H1 (cell line): Measurements from ENCODE around the gene FOSL1. TPM values are rescaled to one million over a fixed set of nuclear protein-coding genes. Genes with fewer than 3 reads are reported as not detected.

Experiments
- CTCF ChIA-PET: fragments of 300-600 bp; sonication (Branson Sonifier 250); formaldehyde crosslinking; loops from one replicate; lab custom pipeline; 2021; ENCODE audit not compliant: partially characterized antibody; lab: Charles Lee
- POLR2A ChIA-PET: fragments of 300-600 bp; sonication (Branson Sonifier 250); formaldehyde crosslinking; loops from one replicate; lab custom pipeline; 2021; ENCODE audit warnings: inconsistent platforms; ENCODE audit not compliant: partially characterized antibody; lab: Charles Lee
- DNase-seq, 2 experiments: peaks; one replicate each; pipeline versions ENCODE4 v3.0.0 to v3.0.0-alpha.2; 2010 to 2022; ENCODE audit warnings: low spot score in 2 of 2, low read depth in 1 of 2, mixed read lengths in 1 of 2
- FAIRE-seq: peaks from 2 replicates; lab custom pipeline; 2011; peaks lifted over from hg19 to GRCh38; lab: Jason Lieb, UNC
- H2AFZ ChIP-seq: 2 replicates; pipeline ENCODE4 v1.8.1; 2012; ENCODE audit warnings: low read length, inconsistent platforms
- H2AK5ac ChIP-seq: 2 replicates; pipeline ENCODE4 v1.6.1; 2013; ENCODE audit warnings: low read depth, low read length
- H2BK120ac ChIP-seq: replicated peaks from 2 replicates; pipeline ENCODE3; 2013; ENCODE audit warnings: low read depth, low read length, inconsistent platforms
- H2BK12ac ChIP-seq: 2 replicates; pipeline ENCODE4 v1.6.1; 2013; ENCODE audit warnings: low read depth, low read length
- H2BK15ac ChIP-seq: 2 replicates; pipeline ENCODE4 v1.6.1; 2013; ENCODE audit warnings: low read length
- H2BK20ac ChIP-seq: 2 replicates; pipeline ENCODE4 v1.6.1; 2013; ENCODE audit warnings: low read length
- H2BK5ac ChIP-seq: 2 replicates; pipeline ENCODE4 v1.6.1; 2013; ENCODE audit warnings: low read depth, low read length
- H3K14ac ChIP-seq: 2 replicates; pipeline ENCODE4 v1.6.1; 2013; ENCODE audit warnings: inconsistent platforms; ENCODE audit not compliant: insufficient read length
- H3K18ac ChIP-seq: 2 replicates; pipeline ENCODE4 v1.6.1; 2013; ENCODE audit warnings: low read length; ENCODE audit errors: extremely low read depth
- H3K23ac ChIP-seq: 2 replicates; pipeline ENCODE4 v1.6.1; 2013; ENCODE audit warnings: inconsistent platforms; ENCODE audit not compliant: insufficient read length
- H3K23me2 ChIP-seq: 2 replicates; pipeline ENCODE4 v1.6.1; 2013; ENCODE audit warnings: low read depth, low read length
- H3K27ac ChIP-seq: 2 replicates; pipeline ENCODE4 v1.6.1; 2011; ENCODE audit warnings: low read depth, low read length, inconsistent platforms
- H3K27me3 ChIP-seq, 4 experiments: replicated peaks in 1 of 4; 1 replicate in 1 of 4; 2 replicates in 3 of 4; pipeline versions ENCODE4 v1.6.1 to v1.8.1; 2011 to 2013; ENCODE audit warnings: low read length in 3 of 4, mild to moderate bottlenecking in 3 of 4, inconsistent platforms in 2 of 4, mixed read lengths in 2 of 4, moderate library complexity in 1 of 4; ENCODE audit not compliant: control insufficient read depth in 3 of 4, insufficient read depth in 3 of 4; ENCODE audit errors: extremely low read depth in 1 of 4
- H3K36me3 ChIP-seq, 4 experiments: 2 replicates each; pipeline versions ENCODE4 v1.6.1 to v1.8.1; 2011 to 2013; ENCODE audit warnings: mild to moderate bottlenecking in 4 of 4, low read length in 3 of 4, moderate library complexity in 2 of 4, control low read depth in 1 of 4, inconsistent platforms in 1 of 4; ENCODE audit not compliant: insufficient read depth in 4 of 4, control insufficient read depth in 2 of 4
- H3K4ac ChIP-seq: replicated peaks from 2 replicates; pipeline ENCODE3; 2013; ENCODE audit warnings: low read length, low read depth, mixed read lengths, inconsistent platforms; ENCODE audit not compliant: insufficient read length
- H3K4me1 ChIP-seq, 4 experiments: replicated peaks in 1 of 4; 1 replicate in 1 of 4; 2 replicates in 3 of 4; pipeline versions ENCODE4 v1.6.1 to v1.8.1; 2011 to 2013; ENCODE audit warnings: low read length in 3 of 4, inconsistent platforms in 2 of 4, mixed read lengths in 1 of 4; ENCODE audit not compliant: insufficient read depth in 4 of 4, control insufficient read depth in 3 of 4
- H3K4me2 ChIP-seq, 2 experiments: 2 replicates each; pipeline versions ENCODE4 v1.6.1 to v1.8.1; 2011 to 2013; ENCODE audit warnings: low read depth in 2 of 2, low read length in 2 of 2, control low read depth in 1 of 2, inconsistent platforms in 1 of 2, mild to moderate bottlenecking in 1 of 2; ENCODE audit not compliant: insufficient read depth in 1 of 2
- H3K4me3 ChIP-seq, 4 experiments: fragments of 200-600, 300-600 bp in 1 of 4; sonication (generic), shearing (Covaris generic), sonication (Bioruptor Twin) in 1 of 4; 2 replicates each; pipeline versions ENCODE4 v1.5.1 to v1.8.1; 2011 to 2016; ENCODE audit warnings: low read length in 4 of 4, low read depth in 3 of 4, control low read depth in 2 of 4, inconsistent platforms in 2 of 4, mild to moderate bottlenecking in 2 of 4, mixed read lengths in 1 of 4, moderate library complexity in 1 of 4; ENCODE audit not compliant: insufficient read depth in 2 of 4; ENCODE audit errors: extremely low read depth in 1 of 4
- H3K56ac ChIP-seq: replicated peaks from 2 replicates; pipeline ENCODE3; 2013; ENCODE audit warnings: low read depth, mild to moderate bottlenecking, mixed read lengths, low read length, inconsistent platforms; ENCODE audit not compliant: insufficient read length
- H3K79me1 ChIP-seq: 2 replicates; pipeline ENCODE4 v1.6.1; 2013; ENCODE audit warnings: low read depth, low read length, control low read depth
- H3K79me2 ChIP-seq, 2 experiments: 2 replicates each; pipeline versions ENCODE4 v1.6.1 to v1.8.1; 2012 to 2013; ENCODE audit warnings: low read length in 2 of 2, mild to moderate bottlenecking in 2 of 2, inconsistent platforms in 1 of 2; ENCODE audit not compliant: insufficient read depth in 2 of 2, control insufficient read depth in 1 of 2
- H3K9ac ChIP-seq, 4 experiments: replicated peaks in 1 of 4; 1 replicate in 1 of 4; 2 replicates in 3 of 4; pipeline versions ENCODE4 v1.6.1 to v1.8.1; 2011 to 2013; ENCODE audit warnings: low read depth in 3 of 4, low read length in 3 of 4, control low read depth in 2 of 4, mild to moderate bottlenecking in 2 of 4, moderate library complexity in 2 of 4, inconsistent platforms in 1 of 4; ENCODE audit errors: extremely low read depth in 1 of 4
- H3K9me3 ChIP-seq, 2 experiments: 2 replicates each; pipeline versions ENCODE4 v1.6.1 to v1.8.1; 2012 to 2013; ENCODE audit warnings: mild to moderate bottlenecking in 2 of 2, moderate library complexity in 2 of 2, control low read depth in 1 of 2, inconsistent platforms in 1 of 2, low read depth in 1 of 2, low read length in 1 of 2, mixed read lengths in 1 of 2; ENCODE audit not compliant: insufficient read depth in 2 of 2
- H4K20me1 ChIP-seq, 2 experiments: replicated peaks in 1 of 2; 2 replicates each; pipeline versions ENCODE3 to v1.8.1; 2011 to 2013; ENCODE audit warnings: inconsistent platforms in 2 of 2, low read length in 2 of 2, mild to moderate bottlenecking in 1 of 2; ENCODE audit not compliant: insufficient read depth in 2 of 2, control insufficient read depth in 1 of 2
- H4K5ac ChIP-seq: 2 replicates; pipeline ENCODE4 v1.6.1; 2013; ENCODE audit warnings: low read length, low read depth, mixed read lengths, inconsistent platforms; ENCODE audit not compliant: insufficient read length
- H4K8ac ChIP-seq: 2 replicates; pipeline ENCODE4 v1.8.0; 2013; ENCODE audit warnings: mild to moderate bottlenecking, moderate library complexity, low read length, inconsistent platforms; ENCODE audit not compliant: insufficient read depth; ENCODE audit errors: extremely low read depth
- H4K91ac ChIP-seq: replicated peaks from 2 replicates; pipeline ENCODE3; 2013; ENCODE audit warnings: low read length, mixed read lengths, inconsistent platforms; ENCODE audit not compliant: insufficient read length
- NANOG ChIP-seq: IDR thresholded peaks from 2 replicates; pipeline ENCODE4 v1.6.1; 2011; ENCODE audit warnings: low read length, low read depth, mild to moderate bottlenecking, inconsistent platforms; ENCODE audit not compliant: insufficient read depth, poor library complexity, severe bottlenecking
- WGBS, 2 experiments: shearing (Covaris generic) in 1 of 2; methylation state at CpG; one replicate each; pipeline versions ENCODE4 v1.1.6 to v1.1.7; 2013 to 2015; ENCODE audit warnings: low lambda C conversion rate in 2 of 2, mixed read lengths in 2 of 2, inconsistent platforms in 1 of 2, low coverage in 1 of 2, missing lambda C conversion rate in 1 of 2; ENCODE audit not compliant: insufficient replicate concordance in 2 of 2, insufficient coverage in 1 of 2, insufficient read length in 1 of 2; ENCODE audit errors: extremely low coverage in 1 of 2, missing lambda C conversion rate in 1 of 2; 5-methylcytosine and 5-hydroxymethylcytosine counted together
- polyA plus RNA-seq, 7 experiments: library from polyadenylated mRNA; depleted of rRNA in 3 of 7; stranded (reverse) in 5 of 7; unstranded in 2 of 7; fragments of >200 nt in 5 of 7; fragments of 200-250 nt in 2 of 7; gene quantifications; 1 replicate in 5 of 7; 2 replicates in 1 of 7; 4 replicates in 1 of 7; pipeline versions ENCODE4 v1.2.1 to v1.2.3, GENCODE V29; 2011 to 2013; ENCODE audit warnings: missing spikeins in 2 of 7, mixed read lengths in 2 of 7
- total RNA-seq: library from RNA; stranded (reverse); fragmentation: NEBNext Ultra II Directional; extraction: Animal tissue kit (Norgen Biotek cat#: 25700); gene quantifications from 2 replicates; pipeline ENCODE4 v1.2.1, GENCODE V29; 2021
- TF ChIP-seq, protein P1 (sequence below), 3 experiments: IDR thresholded peaks; 1 replicate in 2 of 3; 2 replicates in 1 of 3; pipeline versions ENCODE4 v1.5.1 to v1.6.1; 2011; ENCODE audit warnings: low read length in 3 of 3, mild to moderate bottlenecking in 3 of 3, inconsistent platforms in 2 of 3, low read depth in 1 of 3, moderate library complexity in 1 of 3; ENCODE audit not compliant: insufficient read depth in 1 of 3; ENCODE audit errors: control extremely low read depth in 1 of 3

FOSL1 gene
- total and polyA plus RNA-seq, 2 of the 8 experiments (the other 6 are each of a cell fraction or from before 2014, with no cell fraction given): 6.3 to 7.2 TPM

DNA sequence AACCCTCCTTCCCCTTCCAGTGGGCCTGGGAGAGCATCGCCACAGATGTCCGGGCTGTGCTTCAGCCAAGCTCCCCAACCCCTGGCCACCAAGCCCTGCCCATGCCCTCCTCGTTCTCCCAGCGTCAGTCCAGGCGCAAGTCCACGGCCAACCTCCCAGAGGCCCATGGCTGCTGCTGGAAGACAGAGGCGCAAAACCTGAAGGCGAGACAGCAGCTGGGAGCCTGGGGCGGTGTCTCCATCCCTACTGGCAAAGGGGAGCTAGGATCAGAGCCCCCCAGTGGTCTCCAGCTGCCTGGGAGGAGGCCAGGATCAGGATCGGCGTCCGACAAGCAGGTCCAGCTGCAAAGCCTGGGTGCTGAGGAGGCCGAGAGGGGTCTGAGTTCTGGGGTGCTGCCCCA lies 46.9 kb upstream of the FOSL1 start:
- Histone ChIP-seq H3K14ac (no peak overlapping the region), H3K23ac (no peak overlapping the region), H2BK5ac (peak overlapping the region; percentile 81; the same call in 1 of the 2 replicates), H3K4me1 (peaks cover 3 to 25% (median 15%) of the 10 kb centered on the region in 4 experiments), H3K79me1 (no peaks in the 10 kb centered on the region), H2BK12ac (peak overlapping the region; percentile 97), H3K56ac (no peak overlapping the region), H4K5ac (no peak overlapping the region), H3K23me2 (peaks cover 3% of the 10 kb centered on the region; the same call in 1 of the 2 replicates), H2BK120ac (no peak overlapping the region), H3K4me2 (peak overlapping the region; percentile 56 to 77; a peak in 2 of 4 replicates), H4K91ac (peak overlapping the region; percentile 77), H3K27ac (0 out of 2 replicates have a peak overlapping the region, but pooled peaks have one; percentile 2), H3K4ac (no peak overlapping the region), H4K20me1 (no peaks in the 10 kb centered on the region), H3K4me3 (no peak overlapping the region), H3K36me3 (no peaks in the 10 kb centered on the region), H3K9me3 (no peaks in the 10 kb centered on the region), H2AK5ac (peak overlapping the region; percentile 92; the same call in 1 of the 2 replicates), H2AFZ (no peak overlapping the region), H3K79me2 (no peaks in the 10 kb centered on the region), H3K18ac (peak overlapping the region; percentile 36), H3K27me3 (no peaks in the 10 kb centered on the region), H3K9ac (no peak overlapping the region; a peak in 1 of 7 replicates), H2BK20ac (peak overlapping the region; percentile 55; the same call in 1 of the 2 replicates), H4K8ac (0 out of 2 replicates have a peak overlapping the region, but pooled peaks have one; percentile 9), H2BK15ac (0 out of 2 replicates have a peak overlapping the region, but pooled peaks have one; percentile 61)
- POLR2A ChIA-PET: interaction anchor here (0.9 to 2.8 kb wide), 11 partner anchors 11 to 57 kb away, joined by 3 to 13 read pairs (median 5); partner anchors contain the start of genes CCDC85B, FOSL1 and SART1
- DNase-seq: peak in 1 of 2 experiments; percentile 54
- CTCF ChIA-PET: interaction anchor here (0.5 to 3.9 kb wide), 13 partner anchors 8 to 322 kb away, joined by 3 to 16 read pairs (median 3); partner anchors contain the start of genes CCDC85B, FIBP and SART1
- FAIRE-seq: no peak
- TF ChIP-seq NANOG: no peak
- TF ChIP-seq, protein P1, sequence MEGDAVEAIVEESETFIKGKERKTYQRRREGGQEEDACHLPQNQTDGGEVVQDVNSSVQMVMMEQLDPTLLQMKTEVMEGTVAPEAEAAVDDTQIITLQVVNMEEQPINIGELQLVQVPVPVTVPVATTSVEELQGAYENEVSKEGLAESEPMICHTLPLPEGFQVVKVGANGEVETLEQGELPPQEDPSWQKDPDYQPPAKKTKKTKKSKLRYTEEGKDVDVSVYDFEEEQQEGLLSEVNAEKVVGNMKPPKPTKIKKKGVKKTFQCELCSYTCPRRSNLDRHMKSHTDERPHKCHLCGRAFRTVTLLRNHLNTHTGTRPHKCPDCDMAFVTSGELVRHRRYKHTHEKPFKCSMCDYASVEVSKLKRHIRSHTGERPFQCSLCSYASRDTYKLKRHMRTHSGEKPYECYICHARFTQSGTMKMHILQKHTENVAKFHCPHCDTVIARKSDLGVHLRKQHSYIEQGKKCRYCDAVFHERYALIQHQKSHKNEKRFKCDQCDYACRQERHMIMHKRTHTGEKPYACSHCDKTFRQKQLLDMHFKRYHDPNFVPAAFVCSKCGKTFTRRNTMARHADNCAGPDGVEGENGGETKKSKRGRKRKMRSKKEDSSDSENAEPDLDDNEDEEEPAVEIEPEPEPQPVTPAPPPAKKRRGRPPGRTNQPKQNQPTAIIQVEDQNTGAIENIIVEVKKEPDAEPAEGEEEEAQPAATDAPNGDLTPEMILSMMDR (IDR thresholded peaks at IDR 0.05; ENCODE audit: control extremely low read depth in 1 of 3, insufficient read depth in 1 of 3, low read depth in 1 of 3, low read length in 3 of 3): peak in 1 of 3 experiments; percentile 16; a peak in 1 of 4 replicates
- 80% methylated on average over 13 of the region's 13 CpGs; no CpG with 5 or more reads in 1 of the 2 experiments for WGBS, 2 experiments
